K562 treated with DMSO at 1 percent for 4 hours (cell line): ENCODE results near the gene TMEM106C. TPM values are rescaled to one million over a fixed set of nuclear protein-coding genes. Genes with fewer than 3 reads are reported as not detected.

Experiments used
- total RNA-seq: library from RNA; unstranded; fragments of 300-600 nt; gene quantifications from 2 replicates; pipeline ENCODE4 v1.2.3, GENCODE V29; 2022; ENCODE audit not compliant: insufficient read depth

The TMEM106C gene
- total RNA-seq, result 89.3 and 92.9 TPM in 2 replicates

GRCh38 chr12:47963340-47964040 is at the start of gene TMEM106C:
Gene TMEM106C (plus strand): TSS chr12:47963596. CDS start chr12:47964237, 641 bp downstream.

DNA sequence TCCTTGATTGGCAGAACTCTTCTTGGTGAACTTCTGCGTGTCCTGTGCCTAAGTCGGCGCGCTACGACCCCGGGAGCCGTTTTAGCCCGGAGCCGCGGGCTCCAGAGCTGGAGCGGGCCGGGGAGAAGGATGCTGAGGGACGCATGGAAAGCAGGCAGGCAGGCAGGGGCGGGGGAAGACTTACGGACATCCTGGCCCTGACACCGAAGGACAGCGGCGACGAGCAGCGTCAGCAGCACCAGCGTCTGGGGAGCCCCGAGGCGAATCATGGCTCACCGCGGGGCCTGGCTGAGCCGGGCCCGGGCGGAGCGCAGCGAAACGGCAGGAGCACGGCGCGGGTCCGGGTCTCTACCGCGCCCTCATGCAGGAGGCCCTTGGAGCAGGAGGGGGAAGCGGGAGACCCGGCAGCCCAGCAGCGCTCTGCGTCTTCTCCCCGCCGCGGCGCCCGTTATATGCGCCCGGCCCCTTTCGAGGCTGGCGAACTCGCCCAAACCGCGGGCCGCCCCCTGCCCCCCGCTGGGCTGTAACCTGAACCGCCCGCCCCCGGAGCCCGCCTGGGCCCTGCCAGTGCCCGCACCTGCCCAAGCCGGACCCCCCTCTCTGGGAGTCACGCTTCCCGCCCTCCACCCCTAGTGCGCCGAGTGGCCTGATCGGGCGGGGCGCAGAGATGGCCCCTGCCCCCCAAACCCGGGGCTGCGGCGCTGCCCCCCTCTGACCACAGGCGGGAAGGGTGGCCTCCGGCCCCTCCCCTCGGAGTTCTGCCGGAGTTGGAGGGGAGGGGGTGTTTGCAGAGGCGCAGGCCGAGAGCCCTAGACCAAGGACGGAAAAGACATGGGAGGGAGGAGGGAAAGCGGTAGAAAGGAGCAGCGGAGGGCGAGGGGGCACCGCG is 40.9 kb downstream of the TMEM106C start, which contains the start of gene COL2A1:
Gene COL2A1, minus strand, starts transcription at position 424 of the 889 bp plus-strand sequence. Its CDS starts 155 bp downstream, at position 269.

Other genes with a start within 250 kb of the TMEM106C start
- gene ENDOU, start 238.1 kb upstream of the TMEM106C start, total RNA-seq, result not detected in 2 replicates
- 1.3 and 1.5 TPM in 2 replicates for gene RAPGEF3, start 204.7 kb upstream of the TMEM106C start, total RNA-seq
- gene SLC48A1, start 190.4 kb upstream of the TMEM106C start, total RNA-seq, result 41.8 and 59.1 TPM in 2 replicates
- 38.0 and 44.7 TPM in 2 replicates for gene HDAC7, start 143.7 kb upstream of the TMEM106C start, total RNA-seq
- 2.5 and 3.6 TPM in 2 replicates for gene VDR, start 58.6 kb upstream of the TMEM106C start, total RNA-seq
- gene COL2A1, start 40.9 kb downstream of the TMEM106C start, total RNA-seq, result not detected in 2 replicates
- 9.0 and 13.4 TPM in 2 replicates for gene SENP1, start 142.5 kb downstream of the TMEM106C start, total RNA-seq
- gene PFKM, start 155.8 kb downstream of the TMEM106C start, total RNA-seq, result 18.5 and 22.6 TPM in 2 replicates
- 16.9 and 23.7 TPM in 2 replicates for gene ASB8, start 193.9 kb downstream of the TMEM106C start, total RNA-seq
- not detected in 2 replicates for gene CCDC184, start 220.0 kb downstream of the TMEM106C start, total RNA-seq
- not detected in 2 replicates for gene OR10AD1, start 239.7 kb downstream of the TMEM106C start, total RNA-seq